ENCODE measurements around the gene LRRC8D.

DNA sequence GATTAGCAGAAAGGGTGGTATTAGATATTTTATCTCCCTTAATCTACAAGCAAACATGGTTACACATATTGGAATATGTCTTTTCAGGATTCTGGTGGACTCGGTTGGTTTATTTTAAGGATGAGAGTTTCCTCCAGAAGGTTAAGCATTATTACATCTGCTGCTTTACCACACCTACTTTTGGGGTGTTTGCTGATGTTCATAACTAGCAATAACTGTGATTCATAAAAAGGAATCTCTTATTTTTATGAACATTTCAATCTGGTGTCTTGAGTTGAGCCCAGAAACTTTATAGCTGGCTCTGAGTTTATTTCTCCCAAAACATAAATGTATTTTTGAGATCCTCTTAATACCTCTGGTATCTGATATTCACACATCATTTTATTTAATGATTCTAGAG is 82.7 kb downstream of the LRRC8D start:
- TF ChIP-seq CTCF (IDR thresholded peaks at IDR 0.05) (no peak), POLR2A (IDR thresholded peaks at IDR 0.05) (no peak), EP300 (IDR thresholded peaks at IDR 0.05) (no peak)

All from ovary (tissue), 3 donors.